Measurements from ENCODE around the gene NUP93. TPM values are rescaled to one million over a fixed set of nuclear protein-coding genes. Genes with fewer than 3 reads are reported as not detected.

Gene NUP93
- total RNA-seq, 1 experiment from 2014 or later, result 60.2 TPM

DNA sequence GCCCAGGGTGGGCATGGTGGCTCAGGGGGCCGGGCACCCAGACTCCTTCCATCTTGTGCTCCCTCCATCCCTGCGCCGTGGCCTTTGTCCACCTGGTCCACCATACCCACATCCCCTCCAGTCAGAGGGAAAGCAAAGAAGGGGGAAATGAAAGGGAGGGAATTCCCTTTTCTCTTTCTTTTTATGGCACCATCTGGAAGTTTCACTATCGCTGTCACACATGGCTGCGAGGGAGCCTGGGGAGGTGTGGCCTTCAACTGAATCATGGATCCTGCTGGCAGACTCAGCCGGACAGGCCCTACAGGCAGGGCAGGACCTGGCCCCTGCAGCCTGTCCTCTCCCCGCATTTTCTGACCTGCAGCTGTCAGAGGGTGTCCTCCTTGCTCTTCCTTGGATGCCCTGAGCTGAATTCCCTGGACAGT, 141.3 kb downstream of the NUP93 start:
- Mint-ChIP-seq H3K4me3 (ENCODE audit: unreplicated experiment) (no peak overlapping the region), H3K27me3 (ENCODE audit: insufficient read depth, unreplicated experiment) (no peaks in the 10 kb centered on the region), H3K27ac (ENCODE audit: low read depth, unreplicated experiment) (peak overlapping the region; percentile 42), H3K4me1 (ENCODE audit: insufficient read depth, unreplicated experiment) (peaks cover 5% of the 10 kb centered on the region), H3K9me3 (ENCODE audit: unreplicated experiment) (no peaks in the 10 kb centered on the region), H3K36me3 (ENCODE audit: insufficient read depth, unreplicated experiment) (no peaks in the 10 kb centered on the region)
- ChIA-PET CTCF (interaction anchor here (0.7 to 1.2 kb wide), 4 partner anchors 57 to 213 kb away, joined by 3 read pairs; partner anchors contain the start of gene NLRC5), POLR2A (interaction anchor here (1.0 kb wide), 1 partner anchor 63 kb away, joined by 3 read pairs; no protein-coding TSS in a partner anchor)
- peak; percentile 43 for DNase-seq (ENCODE audit: unreplicated experiment)
- BruUV-seq (replicated peaks), result no TSS peak
- TF ChIP-seq, protein P1, sequence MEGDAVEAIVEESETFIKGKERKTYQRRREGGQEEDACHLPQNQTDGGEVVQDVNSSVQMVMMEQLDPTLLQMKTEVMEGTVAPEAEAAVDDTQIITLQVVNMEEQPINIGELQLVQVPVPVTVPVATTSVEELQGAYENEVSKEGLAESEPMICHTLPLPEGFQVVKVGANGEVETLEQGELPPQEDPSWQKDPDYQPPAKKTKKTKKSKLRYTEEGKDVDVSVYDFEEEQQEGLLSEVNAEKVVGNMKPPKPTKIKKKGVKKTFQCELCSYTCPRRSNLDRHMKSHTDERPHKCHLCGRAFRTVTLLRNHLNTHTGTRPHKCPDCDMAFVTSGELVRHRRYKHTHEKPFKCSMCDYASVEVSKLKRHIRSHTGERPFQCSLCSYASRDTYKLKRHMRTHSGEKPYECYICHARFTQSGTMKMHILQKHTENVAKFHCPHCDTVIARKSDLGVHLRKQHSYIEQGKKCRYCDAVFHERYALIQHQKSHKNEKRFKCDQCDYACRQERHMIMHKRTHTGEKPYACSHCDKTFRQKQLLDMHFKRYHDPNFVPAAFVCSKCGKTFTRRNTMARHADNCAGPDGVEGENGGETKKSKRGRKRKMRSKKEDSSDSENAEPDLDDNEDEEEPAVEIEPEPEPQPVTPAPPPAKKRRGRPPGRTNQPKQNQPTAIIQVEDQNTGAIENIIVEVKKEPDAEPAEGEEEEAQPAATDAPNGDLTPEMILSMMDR (IDR thresholded peaks at IDR 0.05; ENCODE audit: unreplicated experiment), result no peak
- intact Hi-C loops (cut with micrococcal nuclease), result no loop called here

DNA sequence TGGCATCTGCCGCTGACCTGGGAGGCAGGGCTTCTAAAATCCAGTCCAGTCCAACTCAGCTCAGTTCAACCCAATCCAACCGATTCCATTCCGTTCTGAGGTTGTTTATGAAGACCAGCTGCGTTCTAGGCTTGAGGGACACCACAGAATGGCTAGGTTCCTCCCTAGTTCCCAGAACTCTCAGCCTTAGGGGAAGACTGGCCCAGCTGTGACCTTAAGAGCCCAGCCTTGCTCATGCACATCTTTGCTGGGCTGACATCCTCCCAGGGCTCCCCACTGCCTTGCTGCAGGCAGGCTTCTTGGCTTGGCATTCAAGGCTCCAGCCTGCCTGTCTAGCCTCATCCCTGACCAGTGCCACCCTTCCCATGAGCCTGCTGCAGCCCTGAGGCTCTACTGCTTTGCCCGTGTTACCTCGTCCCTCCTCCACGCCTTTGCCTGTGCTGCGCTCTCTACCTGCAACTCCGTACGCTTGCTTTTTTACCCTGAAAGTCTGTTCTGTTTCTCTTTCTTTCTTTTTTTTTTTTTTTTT, 143.0 kb downstream of the NUP93 start:
- no TSS peak for BruUV-seq (replicated peaks)
- Mint-ChIP-seq H3K27me3 (ENCODE audit: insufficient read depth, unreplicated experiment) (no peaks in the 10 kb centered on the region), H3K4me3 (ENCODE audit: unreplicated experiment) (no peak overlapping the region), H3K27ac (ENCODE audit: low read depth, unreplicated experiment) (no peak overlapping the region), H3K4me1 (ENCODE audit: insufficient read depth, unreplicated experiment) (peaks cover 5% of the 10 kb centered on the region), H3K9me3 (ENCODE audit: unreplicated experiment) (no peaks in the 10 kb centered on the region), H3K36me3 (ENCODE audit: insufficient read depth, unreplicated experiment) (no peaks in the 10 kb centered on the region)
- ChIA-PET CTCF (no interaction called here), POLR2A (no interaction called here)
- DNase-seq (ENCODE audit: unreplicated experiment), result no peak
- TF ChIP-seq, protein P1 (IDR thresholded peaks at IDR 0.05; ENCODE audit: unreplicated experiment), result no peak
- intact Hi-C loops (cut with micrococcal nuclease), result no loop called here

DNA sequence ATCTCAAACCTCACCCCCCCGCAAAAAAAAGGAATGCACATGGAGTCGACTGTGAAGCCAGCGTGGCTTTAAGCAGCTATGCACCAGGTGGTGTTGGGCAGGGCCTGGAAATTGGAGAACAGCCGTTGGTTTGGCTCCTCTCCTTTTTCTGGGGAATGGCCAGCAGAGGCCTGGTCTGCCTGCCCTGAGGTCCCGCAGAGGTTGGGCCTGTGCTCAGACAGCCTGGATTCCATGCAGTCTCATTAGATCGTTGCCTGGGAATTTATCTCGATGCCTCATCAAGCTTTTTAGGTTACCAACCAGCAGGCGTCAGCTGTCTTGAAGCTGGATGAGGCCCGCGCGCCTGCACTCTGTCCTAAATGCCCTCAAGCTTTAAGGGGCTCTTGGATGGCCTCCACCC, 144.9 kb downstream of the NUP93 start:
- Mint-ChIP-seq H3K27ac (ENCODE audit: low read depth, unreplicated experiment) (no peak overlapping the region), H3K9me3 (ENCODE audit: unreplicated experiment) (no peaks in the 10 kb centered on the region), H3K27me3 (ENCODE audit: insufficient read depth, unreplicated experiment) (no peaks in the 10 kb centered on the region), H3K4me1 (ENCODE audit: insufficient read depth, unreplicated experiment) (peaks cover 5% of the 10 kb centered on the region), H3K4me3 (ENCODE audit: unreplicated experiment) (no peak overlapping the region), H3K36me3 (ENCODE audit: insufficient read depth, unreplicated experiment) (no peaks in the 10 kb centered on the region)
- ChIA-PET CTCF (interaction anchor here (0.5 to 2.7 kb wide), 3 partner anchors 8 to 314 kb away, joined by 3 to 11 read pairs (median 4); no protein-coding TSS in a partner anchor), POLR2A (no interaction called here)
- no peak for DNase-seq (ENCODE audit: unreplicated experiment)
- no TSS peak for BruUV-seq (replicated peaks)
- TF ChIP-seq, protein P1 (IDR thresholded peaks at IDR 0.05; ENCODE audit: unreplicated experiment), result no peak
- intact Hi-C loops (cut with micrococcal nuclease), result no loop called here

DNA sequence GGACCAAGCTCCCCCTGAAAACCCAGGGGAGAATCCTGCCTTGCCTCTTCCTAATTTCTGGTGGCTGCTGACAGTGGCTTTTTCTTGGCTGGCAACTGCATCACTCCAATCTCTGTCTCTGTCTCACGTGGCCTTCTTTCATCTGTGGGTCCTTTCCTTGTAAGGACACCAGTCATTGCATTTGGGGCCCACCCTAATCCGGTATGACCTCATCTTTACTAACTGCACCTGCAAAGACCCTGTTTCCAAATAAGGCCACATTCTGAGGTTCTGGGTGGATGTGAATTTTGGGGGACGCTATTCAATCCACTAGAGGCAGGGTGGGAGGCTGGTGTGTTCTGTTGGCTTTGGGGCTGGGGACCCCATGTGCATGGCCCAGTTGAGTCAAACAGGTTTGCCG, 146.1 kb downstream of the NUP93 start:
- Mint-ChIP-seq H3K4me3 (ENCODE audit: unreplicated experiment) (no peak overlapping the region), H3K27ac (ENCODE audit: low read depth, unreplicated experiment) (no peak overlapping the region), H3K4me1 (ENCODE audit: insufficient read depth, unreplicated experiment) (peaks cover 5% of the 10 kb centered on the region), H3K36me3 (ENCODE audit: insufficient read depth, unreplicated experiment) (no peaks in the 10 kb centered on the region), H3K27me3 (ENCODE audit: insufficient read depth, unreplicated experiment) (no peaks in the 10 kb centered on the region), H3K9me3 (ENCODE audit: unreplicated experiment) (no peaks in the 10 kb centered on the region)
- intact Hi-C loops (cut with micrococcal nuclease), result no loop called here
- no TSS peak for BruUV-seq (replicated peaks)
- ChIA-PET CTCF (interaction anchor here (2.7 kb wide), 1 partner anchor 10 kb away, joined by 11 read pairs; no protein-coding TSS in a partner anchor), POLR2A (interaction anchor here (0.7 kb wide), 1 partner anchor 17 kb away, joined by 3 read pairs; no protein-coding TSS in a partner anchor)
- DNase-seq (ENCODE audit: unreplicated experiment), result no peak
- TF ChIP-seq, protein P1 (IDR thresholded peaks at IDR 0.05; ENCODE audit: unreplicated experiment), result no peak

Measured in MCF 10A (cell line).